Trophoblast cell (in vitro differentiated cells and primary cell): Measurements from ENCODE around the gene KRTAP2-3.

Experiments
- DNase-seq, 2 donors: peaks; one replicate each; pipeline ENCODE4 v3.0.0-alpha.2; 2016
- H2AFZ ChIP-seq: 2 replicates; pipeline ENCODE4 v1.6.1; 2013; ENCODE audit warnings: low read length, moderate library complexity, mild to moderate bottlenecking; ENCODE audit not compliant: insufficient read depth, poor library complexity
- H2AK5ac ChIP-seq: 2 replicates; pipeline ENCODE4 v1.6.1; 2013; ENCODE audit warnings: mild to moderate bottlenecking, low read length
- H2BK120ac ChIP-seq: 2 replicates; pipeline ENCODE4 v1.6.1; 2013; ENCODE audit warnings: low read length, mild to moderate bottlenecking, moderate library complexity; ENCODE audit not compliant: insufficient read depth, poor library complexity
- H2BK12ac ChIP-seq: 2 replicates; pipeline ENCODE4 v1.6.1; 2013; ENCODE audit warnings: mild to moderate bottlenecking, low read length, moderate library complexity
- H2BK5ac ChIP-seq: 2 replicates; pipeline ENCODE4 v1.6.1; 2013; ENCODE audit warnings: low read length, low read depth, moderate library complexity, mild to moderate bottlenecking; ENCODE audit not compliant: poor library complexity
- H3K14ac ChIP-seq: 2 replicates; pipeline ENCODE4 v1.6.1; 2013; ENCODE audit warnings: mild to moderate bottlenecking, low read length
- H3K18ac ChIP-seq: 2 replicates; pipeline ENCODE4 v1.6.1; 2013; ENCODE audit warnings: mild to moderate bottlenecking, low read length
- H3K23ac ChIP-seq: 2 replicates; pipeline ENCODE4 v1.6.1; 2013; ENCODE audit warnings: low read length
- H3K27ac ChIP-seq: 2 replicates; pipeline ENCODE4 v1.5.1; 2013; ENCODE audit warnings: low read depth, mild to moderate bottlenecking, inconsistent platforms, low read length, moderate library complexity
- H3K27me3 ChIP-seq: 2 replicates; pipeline ENCODE4 v1.6.1; 2013; ENCODE audit warnings: inconsistent platforms, mild to moderate bottlenecking, low read length, moderate library complexity; ENCODE audit not compliant: insufficient read depth
- H3K36me3 ChIP-seq, 2 experiments: 1 replicate in 1 of 2; 2 replicates in 1 of 2; pipeline ENCODE4 v1.6.1; 2013; ENCODE audit warnings: low read length in 2 of 2, mild to moderate bottlenecking in 2 of 2, moderate library complexity in 1 of 2; ENCODE audit not compliant: insufficient read depth in 2 of 2, control insufficient read depth in 1 of 2
- H3K4ac ChIP-seq: 2 replicates; pipeline ENCODE4 v1.6.1; 2013; ENCODE audit warnings: low read depth, mild to moderate bottlenecking, low read length, moderate library complexity
- H3K4me1 ChIP-seq, 2 experiments: 1 replicate in 1 of 2; 2 replicates in 1 of 2; pipeline ENCODE4 v1.6.1; 2013; ENCODE audit warnings: low read length in 2 of 2, mild to moderate bottlenecking in 2 of 2, moderate library complexity in 1 of 2; ENCODE audit not compliant: insufficient read depth in 2 of 2, control insufficient read depth in 1 of 2
- H3K4me2 ChIP-seq: 2 replicates; pipeline ENCODE4 v1.6.1; 2013; ENCODE audit warnings: inconsistent platforms, mild to moderate bottlenecking, low read length, moderate library complexity
- H3K4me3 ChIP-seq: 2 replicates; pipeline ENCODE4 v1.5.1; 2013; ENCODE audit warnings: mild to moderate bottlenecking, low read depth, low read length, inconsistent platforms
- H3K79me1 ChIP-seq: one replicate; pipeline ENCODE4 v1.6.1; 2013; ENCODE audit warnings: low read length
- H3K79me2 ChIP-seq: 2 replicates; pipeline ENCODE4 v1.6.1; 2013; ENCODE audit warnings: low read length, mild to moderate bottlenecking; ENCODE audit not compliant: control insufficient read depth, insufficient read depth, poor library complexity
- H3K9ac ChIP-seq: 2 replicates; pipeline ENCODE4 v1.6.1; 2013; ENCODE audit warnings: mild to moderate bottlenecking, low read length
- H3K9me3 ChIP-seq: 2 replicates; pipeline ENCODE4 v1.6.1; 2013; ENCODE audit warnings: low read depth, mild to moderate bottlenecking, control low read depth, inconsistent platforms, low read length; ENCODE audit not compliant: insufficient read depth
- H4K12ac ChIP-seq: 2 replicates; pipeline ENCODE4 v1.6.1; 2013; ENCODE audit warnings: low read depth, mild to moderate bottlenecking, low read length, moderate library complexity
- H4K8ac ChIP-seq: 2 replicates; pipeline ENCODE4 v1.6.1; 2013; ENCODE audit warnings: low read depth, mild to moderate bottlenecking, low read length, moderate library complexity
- H4K91ac ChIP-seq: one replicate; pipeline ENCODE4 v1.6.1; 2013; ENCODE audit warnings: low read depth, mild to moderate bottlenecking, low read length, moderate library complexity
- WGBS: extraction: QIAGEN DNeasy Blood & Tissue Kit; methylation state at CpG from one replicate; pipeline ENCODE4 v1.1.7; 2013; ENCODE audit warnings: missing lambda C conversion rate; ENCODE audit not compliant: insufficient read length, insufficient coverage; ENCODE audit errors: extremely low coverage; 5-methylcytosine and 5-hydroxymethylcytosine counted together

The KRTAP2-3 gene

GRCh38 chr17:41073676-41074075 lies 13.8 kb upstream of the KRTAP2-3 start:
- H3K79me2 ChIP-seq, result no peaks in the 10 kb centered on the region
- H2AFZ ChIP-seq, result no peak overlapping the region
- no peaks in the 10 kb centered on the region for H3K79me1 ChIP-seq
- no peak overlapping the region for H3K14ac ChIP-seq
- no CpG with 5 or more reads among the region's 2 CpGs for WGBS
- H2BK5ac ChIP-seq, result no peak overlapping the region
- H3K27me3 ChIP-seq, result no peaks in the 10 kb centered on the region
- H3K4me2 ChIP-seq, result no peak overlapping the region
- DNase-seq, result no peak
- H3K18ac ChIP-seq, result no peak overlapping the region
- H2BK12ac ChIP-seq, result no peak overlapping the region
- no peak overlapping the region for H3K4me3 ChIP-seq
- H4K8ac ChIP-seq, result no peak overlapping the region
- H3K9ac ChIP-seq, result no peak overlapping the region
- no peaks in the 10 kb centered on the region for H3K9me3 ChIP-seq
- H2BK120ac ChIP-seq, result no peak overlapping the region
- H2AK5ac ChIP-seq, result no peak overlapping the region
- no peak overlapping the region for H3K4ac ChIP-seq
- H3K23ac ChIP-seq, result no peak overlapping the region
- H4K91ac ChIP-seq, result no peak overlapping the region
- no peaks in the 10 kb centered on the region for H3K36me3 ChIP-seq
- no peak overlapping the region for H4K12ac ChIP-seq
- H3K27ac ChIP-seq, result no peak overlapping the region
- H3K4me1 ChIP-seq, result no peaks in the 10 kb centered on the region

GRCh38 chr17:41071606-41072360 lies 11.9 kb upstream of the KRTAP2-3 start:
- Histone ChIP-seq H3K14ac (no peak overlapping the region), H2AK5ac (no peak overlapping the region), H2AFZ (no peak overlapping the region), H2BK5ac (no peak overlapping the region), H3K79me1 (no peaks in the 10 kb centered on the region), H3K36me3 (no peaks in the 10 kb centered on the region), H3K4me3 (no peak overlapping the region), H3K9me3 (no peaks in the 10 kb centered on the region), H3K4me1 (no peaks in the 10 kb centered on the region), H4K91ac (no peak overlapping the region), H2BK12ac (no peak overlapping the region), H4K12ac (no peak overlapping the region), H3K9ac (no peak overlapping the region), H3K18ac (no peak overlapping the region), H3K27ac (no peak overlapping the region), H2BK120ac (no peak overlapping the region), H3K27me3 (no peaks in the 10 kb centered on the region), H3K4ac (no peak overlapping the region), H3K23ac (no peak overlapping the region), H4K8ac (no peak overlapping the region), H3K79me2 (no peaks in the 10 kb centered on the region), H3K4me2 (no peak overlapping the region)
- no CpG with 5 or more reads among the region's 5 CpGs for WGBS
- no peak for DNase-seq

- H2BK120ac ChIP-seq, result no peak overlapping the region
- no peak overlapping the region for H3K23ac ChIP-seq
- no CpG with 5 or more reads among the region's 3 CpGs for WGBS
- no peaks in the 10 kb centered on the region for H3K79me2 ChIP-seq
- no peak overlapping the region for H2AK5ac ChIP-seq
- no peak overlapping the region for H3K27ac ChIP-seq
- no peak overlapping the region for H2BK5ac ChIP-seq
- no peak overlapping the region for H3K4me2 ChIP-seq
- no peak overlapping the region for H4K8ac ChIP-seq
- H2BK12ac ChIP-seq, result no peak overlapping the region
- no peaks in the 10 kb centered on the region for H3K4me1 ChIP-seq
- no peak overlapping the region for H4K12ac ChIP-seq
- no peak for DNase-seq
- no peak overlapping the region for H3K4me3 ChIP-seq
- no peaks in the 10 kb centered on the region for H3K79me1 ChIP-seq
- H3K4ac ChIP-seq, result no peak overlapping the region
- no peak overlapping the region for H4K91ac ChIP-seq
- H3K9me3 ChIP-seq, result no peaks in the 10 kb centered on the region
- H3K36me3 ChIP-seq, result no peaks in the 10 kb centered on the region
- no peak overlapping the region for H3K18ac ChIP-seq
- no peak overlapping the region for H2AFZ ChIP-seq
- H3K27me3 ChIP-seq, result no peaks in the 10 kb centered on the region
- no peak overlapping the region for H3K9ac ChIP-seq
- H3K14ac ChIP-seq, result no peak overlapping the region
Observed at GRCh38 chr17:41069031-41069430, 9.1 kb upstream of the KRTAP2-3 start.

- Histone ChIP-seq H4K8ac (no peak overlapping the region), H3K4ac (no peak overlapping the region), H3K27me3 (no peaks in the 10 kb centered on the region), H4K91ac (no peak overlapping the region), H3K9me3 (no peaks in the 10 kb centered on the region), H2AFZ (no peak overlapping the region), H3K27ac (no peak overlapping the region), H3K14ac (no peak overlapping the region), H3K9ac (no peak overlapping the region), H2BK120ac (no peak overlapping the region), H3K23ac (no peak overlapping the region), H3K18ac (no peak overlapping the region), H3K4me2 (no peak overlapping the region), H3K4me3 (no peak overlapping the region), H2BK5ac (no peak overlapping the region), H3K4me1 (no peaks in the 10 kb centered on the region), H4K12ac (no peak overlapping the region), H2BK12ac (no peak overlapping the region), H3K79me2 (no peaks in the 10 kb centered on the region), H3K36me3 (no peaks in the 10 kb centered on the region), H2AK5ac (no peak overlapping the region), H3K79me1 (no peaks in the 10 kb centered on the region)
- peak; percentile 33 to 77 for DNase-seq
Observed at GRCh38 chr17:41067281-41067680, 7.4 kb upstream of the KRTAP2-3 start.
